B cell (primary cell): ENCODE results near the gene POU4F2. TPM values are rescaled to one million over a fixed set of nuclear protein-coding genes. Genes with fewer than 3 reads are reported as not detected.

Experiments
- ATAC-seq: fragments of 200-7000 bp; cut with Tn5 transposase; one replicate; pipeline ENCODE4 v1.10.0; 2021; ENCODE audit warnings: low read depth, mild to moderate bottlenecking, moderate number of reproducible peaks, moderate library complexity
- CTCF ChIA-PET: fragments of 350-600 bp; sonication (Branson Sonifier 250); formaldehyde crosslinking; loops from one replicate; lab custom pipeline; 2021; ENCODE audit warnings: antibody characterized with exemption, inconsistent platforms; lab: Charles Lee
- POLR2A ChIA-PET: fragments of 350-600 bp; sonication (Branson Sonifier 250); formaldehyde crosslinking; loops from one replicate; lab custom pipeline; 2021; ENCODE audit warnings: antibody characterized with exemption; lab: Charles Lee
- DNase-seq: peaks from one replicate; pipeline ENCODE4 v3.0.0; 2013
- H2AFZ ChIP-seq: 2 replicates; pipeline ENCODE4 v1.6.1; 2012; ENCODE audit warnings: mild to moderate bottlenecking, low read depth, low read length; ENCODE audit not compliant: insufficient read depth, poor library complexity, severe bottlenecking
- H3K27ac ChIP-seq, 2 donors: 1 replicate in 1 of 2; 2 replicates in 1 of 2; pipeline ENCODE4 v1.5.1; 2012 to 2013; ENCODE audit warnings: low read length in 2 of 2, mild to moderate bottlenecking in 2 of 2, moderate library complexity in 1 of 2
- H3K27me3 ChIP-seq, 4 experiments: fragments of 200-600 bp in 1 of 4; sonication (generic) in 1 of 4; replicated peaks in 1 of 4; 1 replicate in 2 of 4; 2 replicates in 2 of 4; pipeline versions ENCODE4 v1.6.1 to v1.7.0; 2013 to 2016; ENCODE audit warnings: low read length in 3 of 4, mild to moderate bottlenecking in 2 of 4, mixed read lengths in 1 of 4, moderate library complexity in 1 of 4; ENCODE audit not compliant: insufficient read depth in 4 of 4, control insufficient read depth in 3 of 4; ENCODE audit errors: control extremely low read depth in 1 of 4
- H3K36me3 ChIP-seq, 2 experiments: replicated peaks in 1 of 2; 1 replicate in 1 of 2; 2 replicates in 1 of 2; pipeline versions ENCODE4 v1.6.1 to v1.7.1; 2013; ENCODE audit warnings: low read length in 1 of 2; ENCODE audit not compliant: insufficient read depth in 2 of 2, control insufficient read depth in 1 of 2; ENCODE audit errors: control extremely low read depth in 1 of 2, extremely low read depth in 1 of 2
- H3K4me1 ChIP-seq, 2 donors: fragments of 200-600 bp in 1 of 2; sonication (generic) in 1 of 2; 1 replicate in 1 of 2; 2 replicates in 1 of 2; pipeline versions ENCODE4 v1.5.1 to v1.6.1; 2013 to 2017; ENCODE audit warnings: low read length in 2 of 2; ENCODE audit not compliant: control insufficient read depth in 2 of 2, insufficient read depth in 2 of 2
- H3K4me2 ChIP-seq: replicated peaks from 2 replicates; pipeline ENCODE3; 2012; ENCODE audit warnings: mild to moderate bottlenecking, low read depth, low read length; ENCODE audit not compliant: poor library complexity, severe bottlenecking
- H3K4me3 ChIP-seq, 5 experiments: fragments of 200-600 bp in 1 of 5; sonication (generic) in 1 of 5; 1 replicate in 3 of 5; 2 replicates in 2 of 5; pipeline versions ENCODE4 v1.5.1 to v1.7.0; 2011 to 2016; ENCODE audit warnings: low read length in 4 of 5, mild to moderate bottlenecking in 4 of 5, low read depth in 2 of 5, control low read depth in 1 of 5, moderate library complexity in 1 of 5; ENCODE audit not compliant: insufficient read depth in 1 of 5; ENCODE audit errors: control extremely low read depth in 1 of 5, extremely low read depth in 1 of 5
- H3K79me2 ChIP-seq: fragments of 200-600 bp; sonication (generic); one replicate; pipeline ENCODE4 v1.6.0; 2016; ENCODE audit warnings: low read length; ENCODE audit not compliant: control insufficient read depth, insufficient read depth
- H3K9ac ChIP-seq: fragments of 200-600 bp; sonication (generic); 2 replicates; pipeline ENCODE4 v1.6.1; 2017; ENCODE audit warnings: mild to moderate bottlenecking, low read length, moderate library complexity
- H3K9me3 ChIP-seq, 3 donors: one replicate each; pipeline versions ENCODE4 v1.6.1 to v1.7.1; 2013; ENCODE audit warnings: low read length in 2 of 3; ENCODE audit not compliant: control insufficient read depth in 2 of 3, insufficient read depth in 1 of 3; ENCODE audit errors: control extremely low read depth in 1 of 3
- H4K20me1 ChIP-seq: 2 replicates; pipeline ENCODE4 v1.6.0; 2012; ENCODE audit warnings: mild to moderate bottlenecking, low read length; ENCODE audit not compliant: insufficient read depth, control insufficient read depth, poor library complexity, severe bottlenecking
- H3K27ac Mint-ChIP-seq: one replicate; pipeline ENCODE4 v1.8.0; 2021; ENCODE audit warnings: mixed read lengths
- H3K27me3 Mint-ChIP-seq: one replicate; pipeline ENCODE4 v1.8.0; 2021; ENCODE audit warnings: mixed read lengths
- H3K4me1 Mint-ChIP-seq: one replicate; pipeline ENCODE4 v1.8.0; 2021; ENCODE audit warnings: mixed read lengths
- H3K4me3 Mint-ChIP-seq: one replicate; pipeline ENCODE4 v1.8.0; 2021; ENCODE audit warnings: mixed read lengths
- H3K9me3 Mint-ChIP-seq: one replicate; pipeline ENCODE4 v1.8.0; 2022; ENCODE audit warnings: mixed read lengths; ENCODE audit not compliant: insufficient read depth
- CTCF ChIP-seq: fragments of 200-600 bp; IDR thresholded peaks from one replicate; pipeline ENCODE4 v1.8.0; 2022; ENCODE audit warnings: antibody characterized with exemption, mild to moderate bottlenecking
- EZH2 ChIP-seq: IDR thresholded peaks from 2 replicates; pipeline ENCODE4 v1.6.1; 2012; ENCODE audit warnings: borderline replicate concordance, low read depth, mild to moderate bottlenecking, moderate library complexity, low read length; ENCODE audit not compliant: insufficient read depth, poor library complexity, severe bottlenecking
- WGBS: methylation state at CpG from one replicate; pipeline ENCODE4 v1.1.5; 2013; ENCODE audit warnings: missing lambda C conversion rate; ENCODE audit not compliant: insufficient coverage; 5-methylcytosine and 5-hydroxymethylcytosine counted together
- intact Hi-C: fragments of 100-400 bp; cut with micrococcal nuclease; formaldehyde crosslinking; loops from one replicate; pipeline ENCODE4 v1.10.0; 2022
- polyA plus RNA-seq: library from polyadenylated mRNA; depleted of rRNA; stranded (reverse); fragments of >200 nt; gene quantifications from 2 replicates; pipeline ENCODE4 v1.2.3, GENCODE V29; 2012
- total RNA-seq, 2 donors: library from RNA; stranded (reverse); fragments of 120-200 nt in 1 of 2; gene quantifications; 1 replicate in 1 of 2; 2 replicates in 1 of 2; pipeline versions ENCODE4 v1.2.3 to v1.2.4, GENCODE V29; 2013 to 2022

The POU4F2 gene
- total and polyA plus RNA-seq, 2 donors (not counting 1 experiment from before 2014, with no cell fraction given), result not detected

- DNase-seq, result no peak
- Histone ChIP-seq H2AFZ (no peak overlapping the region), H3K27ac (no peak overlapping the region), H3K9ac (no peak overlapping the region), H3K9me3 (peaks cover 0 to 23% (median 5%) of the 10 kb centered on the region in 3 donors), H3K79me2 (no peaks in the 10 kb centered on the region), H4K20me1 (no peaks in the 10 kb centered on the region), H3K4me3 (no peak overlapping the region), H3K4me2 (no peak overlapping the region), H3K4me1 (peaks cover 6 to 15% of the 10 kb centered on the region in 2 donors), H3K27me3 (peaks cover 0 to 51% (median 40%) of the 10 kb centered on the region in 4 experiments), H3K36me3 (no peaks in the 10 kb centered on the region)
- CTCF ChIA-PET, result no interaction called here
- H3K4me1 Mint-ChIP-seq, result peaks cover 3% of the 10 kb centered on the region
- POLR2A ChIA-PET, result no interaction called here
- H3K27ac Mint-ChIP-seq, result no peak overlapping the region
- H3K4me3 Mint-ChIP-seq, result no peak overlapping the region
- 16% methylated on average over 2 of the region's 6 CpGs for WGBS
- no peaks in the 10 kb centered on the region for H3K9me3 Mint-ChIP-seq
- TF ChIP-seq EZH2, result no peak
- no peak for TF ChIP-seq CTCF
- peaks cover 72% of the 10 kb centered on the region for H3K27me3 Mint-ChIP-seq
- no peak for ATAC-seq
- intact Hi-C loops, result no loop called here
These were observed 5.2 kb downstream of the POU4F2 start for GRCh38 chr4:146643812-146644401.

- peaks cover 0 to 10% (median 5%) of the 10 kb centered on the region in 3 donors for H3K9me3 ChIP-seq
- H3K4me1 ChIP-seq, result no peaks in the 10 kb centered on the region
- no peak overlapping the region for H2AFZ ChIP-seq
- CTCF ChIA-PET, result no interaction called here
- no peak overlapping the region for H3K9ac ChIP-seq
- H4K20me1 ChIP-seq, result no peaks in the 10 kb centered on the region
- ATAC-seq, result no peak
- H3K4me3 ChIP-seq, result no peak overlapping the region
- no peak overlapping the region for H3K27ac ChIP-seq
- Mint-ChIP-seq H3K27ac (no peak overlapping the region), H3K9me3 (no peaks in the 10 kb centered on the region), H3K4me3 (no peak overlapping the region), H3K4me1 (no peaks in the 10 kb centered on the region), H3K27me3 (peaks cover 70% of the 10 kb centered on the region)
- H3K4me2 ChIP-seq, result no peak overlapping the region
- no peak for DNase-seq
- no peaks in the 10 kb centered on the region for H3K79me2 ChIP-seq
- H3K27me3 ChIP-seq, result peaks cover 0 to 51% (median 36%) of the 10 kb centered on the region in 4 experiments
- TF ChIP-seq EZH2, result no peak
- no peak for TF ChIP-seq CTCF
- H3K36me3 ChIP-seq, result no peaks in the 10 kb centered on the region
- intact Hi-C loops, result no loop called here
- 0% methylated on average over 3 of the region's 6 CpGs for WGBS
- POLR2A ChIA-PET, result no interaction called here
These were observed 7.2 kb downstream of the POU4F2 start for GRCh38 chr4:146645921-146646320.
